ENCODE results near the gene SETBP1. TPM values are rescaled to one million over a fixed set of nuclear protein-coding genes. Genes with fewer than 3 reads are reported as not detected.

SETBP1 gene
- total RNA-seq, 1 donor from 2014 or later: 72.8 TPM

GRCh38 chr18:44781886-44782285 lies 101.2 kb downstream of the SETBP1 start:
- Mint-ChIP-seq H3K27me3 (no peaks in the 10 kb centered on the region), H3K36me3 (ENCODE audit: low read depth) (peaks cover 2% of the 10 kb centered on the region), H3K4me3 (no peak overlapping the region), H3K9me3 (no peaks in the 10 kb centered on the region), H3K4me1 (peaks cover 89% of the 10 kb centered on the region), H3K27ac (peak overlapping the region; percentile 16)
- intact Hi-C loops (cut with micrococcal nuclease): loop anchor here (1.0 kb wide), 1 partner anchor 8 kb away; no protein-coding TSS in a partner anchor
- no peak for ATAC-seq (ENCODE audit: low read depth)
- CTCF ChIA-PET: interaction anchor here (2.1 kb wide), 1 partner anchor 17 kb away, joined by 5 read pairs; no protein-coding TSS in a partner anchor
- DNase-seq: no peak
- POLR2A ChIA-PET: interaction anchor here (0.6 to 1.0 kb wide), 3 partner anchors 10 to 103 kb away, joined by 3 read pairs; no protein-coding TSS in a partner anchor
- TF ChIP-seq, protein P1, sequence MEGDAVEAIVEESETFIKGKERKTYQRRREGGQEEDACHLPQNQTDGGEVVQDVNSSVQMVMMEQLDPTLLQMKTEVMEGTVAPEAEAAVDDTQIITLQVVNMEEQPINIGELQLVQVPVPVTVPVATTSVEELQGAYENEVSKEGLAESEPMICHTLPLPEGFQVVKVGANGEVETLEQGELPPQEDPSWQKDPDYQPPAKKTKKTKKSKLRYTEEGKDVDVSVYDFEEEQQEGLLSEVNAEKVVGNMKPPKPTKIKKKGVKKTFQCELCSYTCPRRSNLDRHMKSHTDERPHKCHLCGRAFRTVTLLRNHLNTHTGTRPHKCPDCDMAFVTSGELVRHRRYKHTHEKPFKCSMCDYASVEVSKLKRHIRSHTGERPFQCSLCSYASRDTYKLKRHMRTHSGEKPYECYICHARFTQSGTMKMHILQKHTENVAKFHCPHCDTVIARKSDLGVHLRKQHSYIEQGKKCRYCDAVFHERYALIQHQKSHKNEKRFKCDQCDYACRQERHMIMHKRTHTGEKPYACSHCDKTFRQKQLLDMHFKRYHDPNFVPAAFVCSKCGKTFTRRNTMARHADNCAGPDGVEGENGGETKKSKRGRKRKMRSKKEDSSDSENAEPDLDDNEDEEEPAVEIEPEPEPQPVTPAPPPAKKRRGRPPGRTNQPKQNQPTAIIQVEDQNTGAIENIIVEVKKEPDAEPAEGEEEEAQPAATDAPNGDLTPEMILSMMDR (IDR thresholded peaks at IDR 0.05): no peak

DNA sequence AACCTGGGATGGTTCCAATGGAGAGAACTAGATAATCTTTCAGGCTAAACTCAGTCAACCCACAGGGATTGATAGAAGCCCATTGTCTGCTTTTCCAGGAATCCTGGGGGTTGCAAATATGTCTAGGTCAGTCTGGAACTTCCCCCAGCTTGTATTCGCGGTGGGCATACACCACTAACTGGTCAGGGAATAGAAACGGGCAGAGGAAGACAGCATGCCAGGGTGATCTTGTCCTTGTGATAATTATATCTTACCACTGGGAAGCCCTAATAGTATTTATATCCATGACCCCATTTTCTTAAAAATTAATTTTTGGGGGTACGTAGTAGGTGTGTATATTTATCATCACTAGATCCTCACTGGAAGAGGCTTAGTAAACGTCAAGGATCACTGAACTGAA lies 101.9 kb downstream of the SETBP1 start:
- intact Hi-C loops (cut with micrococcal nuclease): loop anchor here (1.0 kb wide), 1 partner anchor 8 kb away; no protein-coding TSS in a partner anchor
- Mint-ChIP-seq H3K4me3 (no peak overlapping the region), H3K27me3 (no peaks in the 10 kb centered on the region), H3K27ac (peak overlapping the region; percentile 36), H3K9me3 (no peaks in the 10 kb centered on the region), H3K36me3 (ENCODE audit: low read depth) (peaks cover 2% of the 10 kb centered on the region), H3K4me1 (peaks cover 91% of the 10 kb centered on the region)
- ATAC-seq (ENCODE audit: low read depth): no peak
- no peak for DNase-seq
- ChIA-PET POLR2A (interaction anchor here (0.7 kb wide), 1 partner anchor 64 kb away, joined by 3 read pairs; no protein-coding TSS in a partner anchor), CTCF (interaction anchor here (2.1 kb wide), 1 partner anchor 17 kb away, joined by 5 read pairs; no protein-coding TSS in a partner anchor)
- TF ChIP-seq, protein P1 (IDR thresholded peaks at IDR 0.05): no peak

DNA sequence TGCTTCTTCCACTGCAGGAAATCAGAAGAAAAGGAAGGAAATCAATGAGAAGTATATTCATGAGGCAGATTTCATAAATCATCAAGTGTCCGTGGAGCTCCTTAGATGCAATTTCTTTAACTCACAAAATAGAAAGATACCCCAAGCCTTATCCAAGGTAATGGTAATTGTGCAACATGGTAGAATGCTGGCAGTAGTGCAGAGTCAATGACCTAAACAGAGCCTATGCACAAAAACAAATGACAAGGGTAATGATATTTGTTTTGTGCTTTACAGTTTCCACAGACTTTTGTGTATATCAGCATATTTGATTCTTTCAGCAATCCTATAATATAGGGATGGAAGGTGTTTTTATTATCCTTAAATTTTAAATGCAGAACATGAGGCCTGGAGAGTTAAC lies 102.7 kb downstream of the SETBP1 start:
- Mint-ChIP-seq H3K36me3 (ENCODE audit: low read depth) (peaks cover 2% of the 10 kb centered on the region), H3K4me3 (no peak overlapping the region), H3K27ac (no peak overlapping the region), H3K27me3 (no peaks in the 10 kb centered on the region), H3K4me1 (peaks cover 89% of the 10 kb centered on the region), H3K9me3 (no peaks in the 10 kb centered on the region)
- intact Hi-C loops (cut with micrococcal nuclease): no loop called here
- TF ChIP-seq, protein P1 (IDR thresholded peaks at IDR 0.05): no peak
- DNase-seq (no peak), ATAC-seq (ENCODE audit: low read depth) (no peak)
- POLR2A ChIA-PET: no interaction called here
- CTCF ChIA-PET: interaction anchor here (2.1 kb wide), 1 partner anchor 16 kb away, joined by 5 read pairs; no protein-coding TSS in a partner anchor

- peak overlapping the region; percentile 92 for H3K27ac Mint-ChIP-seq
- H3K9me3 Mint-ChIP-seq: no peaks in the 10 kb centered on the region
- peaks cover 4% of the 10 kb centered on the region for H3K36me3 Mint-ChIP-seq (ENCODE audit: low read depth)
- ATAC-seq (ENCODE audit: low read depth) (peak; percentile 30), DNase-seq (no peak)
- no peaks in the 10 kb centered on the region for H3K27me3 Mint-ChIP-seq
- ChIA-PET CTCF (interaction anchor here (0.7 to 1.5 kb wide), 2 partner anchors 10 to 12 kb away, joined by 3 to 4 read pairs; no protein-coding TSS in a partner anchor), POLR2A (interaction anchor here (1.0 to 2.4 kb wide), 12 partner anchors 8 to 318 kb away, joined by 3 to 21 read pairs (median 6); partner anchors contain the start of gene SETBP1)
- intact Hi-C loops (cut with micrococcal nuclease): loop anchor here (1.0 to 2.0 kb wide), 5 partner anchors 15 to 106 kb away; partner anchors contain the start of gene SETBP1
- TF ChIP-seq, protein P1 (IDR thresholded peaks at IDR 0.05): no peak
- peaks cover 83% of the 10 kb centered on the region for H3K4me1 Mint-ChIP-seq
- H3K4me3 Mint-ChIP-seq: peak overlapping the region; percentile 85
These were observed 105.6 kb downstream of the SETBP1 start for GRCh38 chr18:44786257-44786656.

DNA sequence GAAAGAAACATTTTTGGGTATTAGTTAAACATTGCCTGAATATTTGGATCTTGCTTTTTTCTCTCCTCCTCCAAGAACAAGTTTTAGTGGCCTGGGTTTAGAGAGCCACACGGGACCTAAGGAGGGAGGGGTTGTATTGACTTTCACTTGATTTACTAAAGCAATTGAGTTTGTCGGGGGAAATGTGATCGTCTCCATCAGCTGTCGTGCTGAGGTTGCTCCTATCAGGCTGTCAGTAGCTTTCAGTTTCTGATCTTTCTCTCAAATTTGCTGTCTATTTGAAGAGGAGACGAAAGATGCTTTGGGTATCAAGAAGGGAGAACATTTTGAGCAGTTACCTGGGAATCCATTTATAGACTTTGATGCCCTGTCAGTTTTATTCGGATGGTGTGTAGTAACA lies 106.0 kb downstream of the SETBP1 start:
- peak; percentile 75 for ATAC-seq (ENCODE audit: low read depth)
- H3K36me3 Mint-ChIP-seq (ENCODE audit: low read depth): peaks cover 5% of the 10 kb centered on the region
- no peaks in the 10 kb centered on the region for H3K9me3 Mint-ChIP-seq
- POLR2A ChIA-PET: interaction anchor here (0.7 to 2.4 kb wide), 13 partner anchors 9 to 317 kb away, joined by 3 to 21 read pairs (median 5); partner anchors contain the start of gene SETBP1
- peak overlapping the region; percentile 92 for H3K27ac Mint-ChIP-seq
- H3K4me3 Mint-ChIP-seq: peak overlapping the region; percentile 85
- H3K4me1 Mint-ChIP-seq: peaks cover 80% of the 10 kb centered on the region
- H3K27me3 Mint-ChIP-seq: no peaks in the 10 kb centered on the region
- intact Hi-C loops (cut with micrococcal nuclease): loop anchor here (1.0 to 2.0 kb wide), 5 partner anchors 14 to 106 kb away; partner anchors contain the start of gene SETBP1
- TF ChIP-seq, protein P1 (IDR thresholded peaks at IDR 0.05): no peak
- CTCF ChIA-PET: interaction anchor here (0.7 to 1.5 kb wide), 2 partner anchors 10 to 12 kb away, joined by 3 to 4 read pairs; no protein-coding TSS in a partner anchor
- DNase-seq: no peak
